WERI-Rb-1 (cell line): ENCODE measurements around the gene AEBP1.
A peak's percentile ranks its signal among the peaks of the same experiment; 100 is the strongest.

ENCODE experiments used
- DNase-seq: peaks from one replicate; pipeline ENCODE4 v3.0.0-alpha.2; 2020
- H3K27ac ChIP-seq: fragments of 250-450 bp; sonication (Bioruptor Pico); 2 replicates; pipeline ENCODE4 v1.5.1; 2020; ENCODE audit warnings: mild to moderate bottlenecking, moderate library complexity
- H3K27me3 ChIP-seq: fragments of 250-450 bp; sonication (Bioruptor Pico); 2 replicates; pipeline ENCODE4 v1.5.1; 2021; ENCODE audit warnings: mild to moderate bottlenecking, low read depth, moderate library complexity; ENCODE audit not compliant: insufficient read depth, severe bottlenecking
- H3K36me3 ChIP-seq: fragments of 250-450 bp; sonication (Bioruptor Pico); 2 replicates; pipeline ENCODE4 v1.5.1; 2020; ENCODE audit warnings: mild to moderate bottlenecking, moderate library complexity
- H3K4me3 ChIP-seq: 2 replicates; pipeline ENCODE4 v1.5.1; 2011; ENCODE audit warnings: low read depth, mild to moderate bottlenecking, control low read depth, low read length
- H3K9me3 ChIP-seq: fragments of 250-450 bp; sonication (Bioruptor Pico); 2 replicates; pipeline ENCODE4 v1.5.1; 2021; ENCODE audit warnings: mild to moderate bottlenecking, moderate library complexity; ENCODE audit not compliant: severe bottlenecking
- CTCF ChIP-seq: IDR thresholded peaks from 2 replicates; pipeline ENCODE4 v1.5.1; 2011; ENCODE audit warnings: low read depth, mild to moderate bottlenecking, control low read depth, inconsistent platforms, low read length

The AEBP1 gene

GRCh38 chr7:44138698-44139097 is 34.6 kb downstream of the AEBP1 start:
- TF ChIP-seq CTCF, result 0 out of 2 replicates have a peak, but pooled peaks have one; percentile 12
- no peak for DNase-seq

GRCh38 chr7:44139311-44140010 is 35.3 kb downstream of the AEBP1 start:
- no peak for TF ChIP-seq CTCF
- no peak for DNase-seq
- H3K27ac ChIP-seq, result no peak overlapping the region
- no peak overlapping the region for H3K4me3 ChIP-seq
- no peaks in the 10 kb centered on the region for H3K9me3 ChIP-seq
- H3K36me3 ChIP-seq, result no peaks in the 10 kb centered on the region
- no peaks in the 10 kb centered on the region for H3K27me3 ChIP-seq

More at GRCh38 chr7:44138698-44139097, 34.6 kb downstream of the AEBP1 start:
- H3K9me3 ChIP-seq, result no peaks in the 10 kb centered on the region
- no peak overlapping the region for H3K27ac ChIP-seq
- no peaks in the 10 kb centered on the region for H3K27me3 ChIP-seq
- no peaks in the 10 kb centered on the region for H3K36me3 ChIP-seq
- no peak overlapping the region for H3K4me3 ChIP-seq

- Histone ChIP-seq H3K27ac (no peak overlapping the region), H3K27me3 (no peaks in the 10 kb centered on the region), H3K36me3 (no peaks in the 10 kb centered on the region), H3K9me3 (no peaks in the 10 kb centered on the region), H3K4me3 (no peak overlapping the region)
- no peak for TF ChIP-seq CTCF
- no peak for DNase-seq
Observed at GRCh38 chr7:44140341-44140740, 36.2 kb downstream of the AEBP1 start.

- no peak for TF ChIP-seq CTCF
- H3K4me3 ChIP-seq, result no peak within 1 kb of the TSS
- no peaks in the 10 kb centered on the region for H3K9me3 ChIP-seq
- DNase-seq, result no peak
- no peaks in the 10 kb centered on the region for H3K36me3 ChIP-seq
- no peak within 1 kb of the TSS for H3K27ac ChIP-seq
- H3K27me3 ChIP-seq, result no peaks in the 10 kb centered on the region
Observed at GRCh38 chr7:44141221-44141850, 37.2 kb downstream of the AEBP1 start, which contains the start of gene MYL7. Gene MYL7 (minus strand): TSS chr7:44141332. CDS start chr7:44141305, 27 bp downstream.

GRCh38 chr7:44142028-44142427 is 37.9 kb downstream of the AEBP1 start:
- no peak overlapping the region for H3K4me3 ChIP-seq
- no peak for DNase-seq
- no peak for TF ChIP-seq CTCF
- no peaks in the 10 kb centered on the region for H3K27me3 ChIP-seq
- no peaks in the 10 kb centered on the region for H3K9me3 ChIP-seq
- no peak overlapping the region for H3K27ac ChIP-seq
- H3K36me3 ChIP-seq, result no peaks in the 10 kb centered on the region
